HEK293T (cell line): ENCODE results near the gene TLR2.

Source experiments
- BHLHE40 ChIP-seq: fragments of 450-650 bp; IDR thresholded peaks from 2 replicates; pipeline ENCODE4 v1.6.1; 2016; ENCODE audit warnings: mild to moderate bottlenecking, moderate library complexity, borderline replicate concordance
- ELF4 ChIP-seq: fragments of 450-650 bp; IDR thresholded peaks from 2 replicates; pipeline ENCODE4 v1.6.1; 2017; ENCODE audit warnings: antibody characterized with exemption
- FOXM1 ChIP-seq: fragments of 450-650 bp; IDR thresholded peaks from 2 replicates; pipeline ENCODE4 v1.6.1; 2017; ENCODE audit warnings: mild to moderate bottlenecking, borderline replicate concordance
- LEF1 ChIP-seq: fragments of 450-650 bp; IDR thresholded peaks from 2 replicates; pipeline ENCODE4 v1.6.1; 2017; ENCODE audit warnings: mild to moderate bottlenecking, borderline replicate concordance
- TARDBP ChIP-seq: fragments of 450-650 bp; IDR thresholded peaks from 2 replicates; pipeline ENCODE4 v1.6.1; 2016

DNA sequence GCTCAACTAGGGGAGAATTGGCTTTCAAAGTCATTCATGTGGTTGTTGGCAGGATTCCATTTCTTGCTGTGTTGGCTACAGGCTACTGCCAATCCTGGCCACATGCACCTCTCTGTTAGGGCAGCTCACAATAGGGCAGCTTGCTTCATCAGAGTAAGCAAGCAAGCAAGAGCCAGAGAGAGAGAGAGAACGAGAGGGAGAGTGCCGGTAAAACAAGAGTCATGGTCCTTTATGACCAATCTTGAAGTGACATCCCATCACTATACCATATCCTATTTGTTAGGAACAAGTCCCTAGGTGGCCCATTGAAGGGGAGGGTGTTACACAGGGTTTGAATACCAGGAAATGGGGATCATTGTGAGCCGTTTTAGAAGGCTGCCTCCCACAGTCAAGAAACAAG lies 33.0 kb upstream of the TLR2 start:
- TF ChIP-seq FOXM1: no peak
- TF ChIP-seq BHLHE40: no peak
- TF ChIP-seq TARDBP: no peak
- TF ChIP-seq LEF1: no peak
- no peak for TF ChIP-seq ELF4
